Stimulated activated CD8-positive, alpha-beta memory T cell treated with anti-CD3 and anti-CD28 coated beads, Interleukin-15, amount 100 ng/mL, for 48 hours (primary cell): Measurements from ENCODE around the gene CPA4.
"Not testable (repeated sequence)": the region's sequence is repeated elsewhere in the genome, so short reads cannot be mapped to it uniquely, and the experiment has no call there.

Experiments used
- DNase-seq, 2 donors: peaks; one replicate each; pipeline ENCODE4 v3.0.0-alpha.2; 2020; ENCODE audit warnings: low read depth in 2 of 2

The CPA4 gene, protein sequence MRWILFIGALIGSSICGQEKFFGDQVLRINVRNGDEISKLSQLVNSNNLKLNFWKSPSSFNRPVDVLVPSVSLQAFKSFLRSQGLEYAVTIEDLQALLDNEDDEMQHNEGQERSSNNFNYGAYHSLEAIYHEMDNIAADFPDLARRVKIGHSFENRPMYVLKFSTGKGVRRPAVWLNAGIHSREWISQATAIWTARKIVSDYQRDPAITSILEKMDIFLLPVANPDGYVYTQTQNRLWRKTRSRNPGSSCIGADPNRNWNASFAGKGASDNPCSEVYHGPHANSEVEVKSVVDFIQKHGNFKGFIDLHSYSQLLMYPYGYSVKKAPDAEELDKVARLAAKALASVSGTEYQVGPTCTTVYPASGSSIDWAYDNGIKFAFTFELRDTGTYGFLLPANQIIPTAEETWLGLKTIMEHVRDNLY

DNA sequence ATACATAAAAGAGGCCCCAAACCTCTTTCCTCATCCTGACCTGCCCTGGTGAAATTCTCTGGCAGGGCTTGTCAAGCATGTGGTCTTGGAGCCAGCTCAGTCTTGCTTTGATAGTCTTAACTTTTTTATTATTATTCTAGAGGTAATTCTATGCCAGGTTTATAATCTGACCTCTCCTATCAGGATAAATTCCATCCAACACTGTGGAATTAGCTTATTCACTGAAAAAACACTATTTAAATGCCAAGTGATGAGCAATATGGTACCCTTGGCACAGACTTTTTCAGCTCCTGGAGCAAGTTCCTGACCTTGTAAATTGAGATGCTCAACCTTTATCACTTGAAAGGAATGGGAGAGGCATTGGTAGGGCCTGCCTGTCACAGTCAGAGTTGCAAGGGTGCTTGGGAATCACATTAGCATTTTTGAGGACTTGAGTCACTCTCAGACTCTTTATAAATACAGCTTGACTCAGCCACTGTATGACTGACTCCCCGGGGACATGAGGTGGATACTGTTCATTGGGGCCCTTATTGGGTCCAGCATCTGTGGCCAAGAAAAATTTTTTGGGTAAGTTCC, at the start of gene CPA4:
TSS of gene CPA4 (plus strand) at position 480 of the 576 bp plus-strand sequence. CDS start at position 500, 20 bp downstream.
- no peak for DNase-seq

DNA sequence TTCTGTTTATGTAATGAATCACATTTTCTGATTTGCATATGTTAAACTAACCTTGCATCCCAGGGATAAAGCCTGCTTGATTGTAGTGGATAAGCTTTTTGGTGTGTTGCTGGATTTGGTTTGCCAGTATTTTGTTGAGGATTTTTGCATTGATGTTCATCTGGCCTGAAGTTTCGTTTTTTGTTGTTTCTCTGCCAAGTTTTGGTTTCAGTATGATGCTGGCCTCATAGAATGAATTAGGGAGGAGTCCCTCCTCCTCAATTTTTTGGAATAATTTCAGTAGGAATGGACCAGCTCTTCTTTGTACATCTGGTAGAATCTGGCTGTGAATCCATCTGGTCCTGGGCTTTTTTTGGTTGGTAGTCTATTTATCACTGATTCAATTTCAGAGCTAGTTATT, 49.5 kb upstream of the CPA4 start:
- not testable (repeated sequence) for DNase-seq

DNA sequence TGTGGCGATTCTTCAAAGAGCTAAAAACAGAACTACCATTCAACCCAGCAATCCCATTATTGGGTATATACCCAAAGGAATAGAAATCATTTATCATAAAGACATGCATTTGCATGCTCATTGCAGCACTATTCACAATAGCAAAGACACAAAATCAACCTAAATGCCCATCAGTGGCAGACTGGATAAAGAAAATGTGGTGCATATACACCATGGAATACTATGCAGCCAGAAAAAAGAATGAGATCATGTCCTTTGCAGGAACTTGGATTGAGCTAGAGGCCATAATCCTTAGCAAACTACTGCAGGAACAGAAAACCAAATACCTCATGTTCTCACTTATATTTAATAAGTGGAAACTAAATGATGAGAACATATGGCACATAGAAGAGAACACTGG, 46.5 kb upstream of the CPA4 start:
- not testable (repeated sequence) for DNase-seq

DNA sequence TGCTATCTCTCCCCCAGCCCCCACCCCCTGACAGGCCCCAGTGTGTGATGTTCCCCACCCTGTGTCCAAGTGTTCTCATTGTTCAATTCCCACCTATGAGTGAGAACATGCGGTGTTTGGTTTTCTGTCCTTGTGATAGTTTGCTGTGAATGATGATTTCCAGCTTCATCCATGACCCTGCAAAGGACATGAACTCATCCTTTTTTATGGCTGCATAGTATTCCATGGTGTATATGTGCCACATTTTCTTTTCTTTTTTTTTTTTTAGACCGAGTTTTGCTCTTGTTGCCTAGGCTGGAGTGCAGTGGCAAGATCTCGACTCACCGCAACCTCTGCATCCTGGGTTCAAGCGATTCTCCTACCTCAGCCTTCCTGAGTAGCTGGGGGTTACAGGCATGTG, 44.1 kb upstream of the CPA4 start:
- not testable (repeated sequence) for DNase-seq

DNA sequence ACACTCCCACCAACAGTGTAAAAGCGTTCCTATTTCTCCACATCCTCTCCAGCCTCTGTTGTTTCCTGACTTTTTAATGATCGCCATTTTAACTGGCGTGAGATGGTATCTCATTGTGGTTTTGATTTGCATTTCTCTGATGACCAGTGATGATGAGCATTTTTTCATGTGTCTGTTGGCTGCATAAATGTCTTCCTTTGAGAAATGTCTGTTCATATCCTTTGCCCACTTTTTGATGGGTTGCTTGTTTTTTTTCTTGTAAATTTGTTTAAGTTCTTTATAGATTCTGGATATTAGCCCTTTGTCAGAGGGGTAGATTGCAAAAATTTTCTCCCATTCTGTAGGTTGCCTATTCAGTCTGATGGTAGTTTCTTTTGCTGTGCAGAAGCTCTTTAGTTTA, 43.3 kb upstream of the CPA4 start:
- not testable (repeated sequence) for DNase-seq

DNA sequence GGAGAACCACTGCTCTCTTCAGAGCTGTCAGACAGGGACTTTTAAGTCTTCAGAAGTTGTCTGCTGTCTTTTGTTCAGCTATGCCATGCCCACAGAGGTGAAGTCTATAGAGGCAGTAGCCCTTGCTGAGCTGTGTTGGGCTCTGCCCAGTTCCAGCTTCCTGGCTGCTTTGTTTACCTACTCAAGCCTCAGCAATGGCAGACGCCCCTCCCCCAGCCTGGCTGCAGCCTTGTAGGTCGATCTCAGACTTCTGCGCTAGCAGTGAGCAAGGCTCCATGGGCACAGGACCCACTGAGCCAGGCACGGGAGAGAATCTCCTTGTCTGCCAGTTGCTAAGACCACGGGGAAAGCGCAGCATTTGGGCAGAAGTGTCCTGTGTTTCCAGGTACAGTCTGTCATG, 38.4 kb upstream of the CPA4 start:
- no peak for DNase-seq

DNA sequence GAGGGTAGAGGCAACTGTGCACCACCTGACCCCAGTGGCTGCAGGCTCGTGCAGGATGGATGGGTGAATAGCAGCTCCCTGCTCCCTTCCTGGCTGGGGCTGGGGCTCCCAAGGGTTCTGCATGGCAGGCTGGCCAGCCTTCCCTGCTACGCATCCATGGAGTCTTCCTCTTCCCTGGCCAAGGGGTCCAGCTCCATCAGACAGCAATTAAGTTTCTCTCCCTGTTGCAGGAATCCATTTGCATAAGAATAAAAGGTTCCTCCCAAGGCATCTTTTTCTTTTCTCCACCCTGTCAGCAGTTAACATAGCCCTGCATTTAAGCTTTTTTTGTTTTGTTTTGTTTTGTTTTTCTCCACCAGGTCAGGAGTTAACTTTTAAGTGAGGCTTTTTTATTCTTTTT, 36.3 kb upstream of the CPA4 start:
- DNase-seq: no peak

DNA sequence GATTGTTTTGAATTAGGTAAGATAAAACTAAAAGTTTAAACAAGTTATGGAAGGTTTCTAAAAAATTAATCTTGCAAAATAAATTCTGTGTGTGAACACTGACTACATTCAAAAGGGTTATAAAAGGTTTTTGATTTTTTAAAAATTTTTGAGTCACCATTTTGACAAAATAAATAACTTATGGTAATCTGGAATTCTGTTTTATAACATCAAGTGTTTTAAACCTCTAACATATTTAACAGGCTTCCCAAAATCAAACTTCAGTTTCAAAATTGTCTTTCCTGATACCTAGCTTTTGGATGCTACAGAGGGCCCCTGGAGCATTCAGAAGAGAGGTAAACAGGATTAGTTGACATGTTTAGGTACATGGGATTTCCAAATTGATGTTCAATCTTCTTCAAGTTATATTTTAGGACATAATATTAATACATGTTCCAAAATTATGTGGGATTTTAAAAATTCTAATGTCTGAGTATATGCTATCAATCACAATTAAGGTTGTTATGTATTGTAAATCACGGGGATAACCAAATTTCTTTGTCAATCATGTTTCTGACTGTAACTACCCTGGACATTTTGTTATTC, 34.4 kb upstream of the CPA4 start:
- DNase-seq: no peak

DNA sequence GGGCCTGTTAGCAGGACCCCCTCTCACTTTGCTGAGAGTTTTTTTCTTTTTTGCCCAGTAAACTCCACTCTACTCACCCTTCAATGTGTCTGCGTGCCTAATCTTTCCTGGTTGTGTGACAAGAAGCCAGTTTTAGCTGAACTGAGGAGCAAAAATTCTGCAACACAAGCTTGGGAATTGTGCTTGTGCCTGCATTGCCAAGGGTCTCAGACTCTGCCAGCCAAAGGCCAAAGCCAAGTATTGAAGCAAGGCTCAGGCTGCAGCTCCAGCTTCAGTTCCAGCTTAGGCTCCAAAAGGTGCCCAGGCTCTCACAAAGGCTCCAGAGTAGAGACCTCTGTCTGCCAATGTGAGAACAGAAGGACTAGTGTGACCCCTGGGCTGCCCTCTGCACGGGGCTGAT, 30.5 kb upstream of the CPA4 start:
- no peak for DNase-seq

DNA sequence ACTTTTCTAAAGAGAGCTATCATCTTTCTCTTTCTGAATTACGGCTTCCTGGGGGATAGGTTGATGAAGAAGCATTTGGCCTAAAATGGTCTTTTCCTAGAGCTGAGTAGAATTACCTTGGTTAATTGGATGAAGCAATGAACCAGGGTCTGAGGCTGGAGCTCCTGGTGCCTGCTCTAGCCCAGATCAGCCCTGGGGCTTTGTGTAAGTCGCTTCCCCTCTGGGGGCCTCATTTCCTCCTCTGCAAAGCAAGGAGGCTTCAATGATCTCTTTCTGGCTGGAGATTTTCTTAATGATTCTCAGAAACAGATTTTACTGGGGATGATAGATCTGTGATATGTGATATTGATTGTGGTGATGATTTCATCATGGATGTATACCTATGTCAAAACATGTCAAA, 29.8 kb upstream of the CPA4 start:
- no peak for DNase-seq

DNA sequence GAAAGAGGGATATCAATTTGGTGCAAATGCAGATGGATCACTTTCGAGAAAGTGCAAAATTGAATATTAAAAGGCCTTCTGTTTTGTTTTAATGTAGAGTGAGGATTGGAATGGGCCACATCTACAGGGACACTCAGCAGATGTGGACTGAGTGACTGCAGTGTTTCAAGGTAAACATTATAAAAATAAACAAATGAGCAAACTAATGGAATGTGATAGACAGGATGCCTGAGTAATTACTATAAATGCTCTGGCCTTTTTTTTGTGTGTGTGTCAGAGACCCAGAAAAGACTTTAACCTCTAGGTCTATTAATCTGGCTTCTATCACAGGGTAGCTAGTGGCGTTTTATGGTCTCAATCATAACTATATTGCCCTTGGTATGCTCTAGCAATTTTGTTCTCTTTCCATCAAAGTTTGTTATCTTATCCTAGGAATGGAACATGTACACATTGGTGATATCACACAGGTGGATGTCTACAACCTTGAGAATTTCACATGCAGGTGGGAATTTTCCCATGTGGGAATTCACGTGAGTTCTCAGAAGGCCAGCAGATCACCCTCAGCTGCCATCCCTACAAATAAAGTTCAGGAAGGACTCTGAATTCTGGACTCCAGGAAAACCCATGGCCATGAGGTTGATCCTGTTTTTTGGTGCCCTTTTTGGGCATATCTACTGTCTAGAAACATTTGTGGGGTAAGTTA, 26.6 kb upstream of the CPA4 start, which contains the start of gene CPA2:
TSS of gene CPA2 (plus strand) at position 606 of the 703 bp plus-strand sequence. CDS start at position 625, 19 bp downstream.
- DNase-seq: no peak

DNA sequence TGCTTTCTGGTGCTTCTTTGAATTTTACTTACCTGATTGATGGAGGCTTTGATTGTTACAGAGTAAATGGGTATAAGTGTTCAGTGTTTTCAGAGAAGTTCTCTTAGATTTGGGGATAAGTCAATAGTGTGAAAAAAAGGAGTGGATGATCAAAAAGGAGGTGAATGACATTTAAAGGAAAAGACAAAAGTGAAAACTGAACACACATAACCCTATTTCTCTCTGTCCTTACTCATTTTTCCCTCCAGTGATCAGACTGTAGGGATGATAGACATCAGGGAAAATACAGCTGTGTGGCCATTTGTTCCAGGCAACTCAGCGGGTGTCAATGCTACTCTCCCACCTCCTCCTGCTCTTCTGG, 26.0 kb upstream of the CPA4 start:
- no peak for DNase-seq

DNA sequence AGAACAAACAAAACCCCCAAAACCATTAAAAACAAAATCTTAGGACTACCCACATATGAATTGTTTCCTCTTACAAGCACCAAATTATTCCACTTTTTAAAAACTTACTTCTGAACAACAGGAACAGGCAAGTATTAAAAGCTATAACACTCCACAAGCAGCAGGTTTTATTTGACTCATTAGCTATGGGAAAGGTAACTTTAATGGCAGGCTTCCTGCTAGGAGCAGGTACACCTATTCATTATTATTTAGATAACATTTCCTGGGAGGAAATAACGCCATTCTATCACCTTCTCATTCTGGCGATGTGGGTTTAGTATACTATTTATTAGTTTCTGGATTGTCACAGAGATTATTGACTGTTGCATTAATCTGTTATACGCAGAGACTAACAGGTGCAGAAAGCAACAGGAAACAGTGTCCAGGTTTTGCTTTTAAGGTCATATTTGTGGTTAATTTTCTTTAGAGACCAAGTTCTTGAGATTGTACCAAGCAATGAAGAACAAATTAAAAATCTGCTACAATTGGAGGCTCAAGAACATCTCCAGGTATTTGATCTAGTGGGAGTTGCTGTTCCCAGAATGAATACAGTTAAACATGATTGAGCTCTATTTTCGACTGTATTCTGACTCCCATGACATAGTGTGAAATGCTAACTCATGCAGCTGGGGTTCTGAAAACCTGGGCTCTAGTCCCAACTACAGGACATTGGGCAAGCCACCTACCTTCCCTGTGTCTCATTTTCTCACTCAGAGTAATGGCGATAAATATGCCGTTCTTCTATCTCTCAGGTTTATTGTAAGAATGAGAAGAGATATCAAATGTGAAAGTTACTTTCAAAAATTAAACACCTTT, 24.3 kb upstream of the CPA4 start:
- no peak for DNase-seq

DNA sequence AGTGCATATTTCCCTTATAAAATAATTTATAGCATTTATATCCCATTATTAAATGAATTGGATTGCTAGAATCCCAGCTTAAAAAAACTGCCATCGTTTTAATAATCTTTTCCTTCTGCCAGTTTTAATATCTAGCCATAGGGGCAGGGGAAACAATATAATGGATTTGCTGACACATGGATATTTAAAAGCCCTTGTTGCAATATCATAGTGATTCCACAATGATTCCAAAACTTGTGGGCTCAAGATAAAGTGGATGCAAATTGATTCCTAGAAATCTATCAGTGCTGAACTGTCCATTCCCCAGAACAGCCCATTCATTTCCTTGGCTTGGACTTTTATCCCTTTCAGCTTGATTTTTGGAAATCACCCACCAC, 23.7 kb upstream of the CPA4 start:
- no peak for DNase-seq

DNA sequence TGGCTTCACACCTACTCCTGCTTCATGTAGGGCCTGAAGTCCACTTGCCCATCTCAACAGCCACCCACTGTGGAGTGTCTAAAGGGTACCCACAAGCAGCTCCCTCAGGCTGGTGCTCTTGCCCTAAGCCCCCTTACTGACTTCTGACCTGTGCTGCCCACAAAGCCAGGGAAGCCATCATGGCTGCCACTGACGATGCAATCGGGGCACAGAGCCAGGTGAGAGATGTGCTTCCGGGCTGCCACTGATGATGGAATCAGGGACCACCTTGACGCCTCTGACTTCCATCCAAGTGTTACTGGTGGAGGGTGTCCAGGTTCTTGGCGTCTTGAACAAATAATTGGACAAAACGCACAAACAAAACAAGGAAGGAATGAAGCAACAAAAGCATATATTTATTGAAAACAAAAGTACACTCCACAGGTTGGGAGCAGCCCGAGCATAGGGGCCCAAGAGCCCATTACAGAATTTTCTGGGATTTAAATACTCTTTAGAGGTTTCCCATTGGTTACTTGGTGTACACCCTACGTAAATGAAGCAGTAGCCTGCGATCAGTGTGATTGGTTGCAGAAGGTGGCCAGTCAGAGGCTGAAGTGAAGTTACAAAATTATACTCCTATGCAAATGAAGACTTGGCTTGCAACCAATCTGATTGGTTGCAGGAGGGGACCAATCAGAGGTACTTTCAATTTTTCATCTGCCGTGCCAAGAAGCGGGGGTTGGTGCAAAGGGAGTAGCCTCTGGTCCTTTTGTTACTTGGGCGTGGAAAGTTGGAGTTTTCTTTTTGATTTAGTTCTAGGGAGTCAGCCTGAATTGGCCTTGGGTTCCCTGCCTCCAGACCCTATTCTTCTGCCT, 21.8 kb upstream of the CPA4 start:
- no peak for DNase-seq

DNA sequence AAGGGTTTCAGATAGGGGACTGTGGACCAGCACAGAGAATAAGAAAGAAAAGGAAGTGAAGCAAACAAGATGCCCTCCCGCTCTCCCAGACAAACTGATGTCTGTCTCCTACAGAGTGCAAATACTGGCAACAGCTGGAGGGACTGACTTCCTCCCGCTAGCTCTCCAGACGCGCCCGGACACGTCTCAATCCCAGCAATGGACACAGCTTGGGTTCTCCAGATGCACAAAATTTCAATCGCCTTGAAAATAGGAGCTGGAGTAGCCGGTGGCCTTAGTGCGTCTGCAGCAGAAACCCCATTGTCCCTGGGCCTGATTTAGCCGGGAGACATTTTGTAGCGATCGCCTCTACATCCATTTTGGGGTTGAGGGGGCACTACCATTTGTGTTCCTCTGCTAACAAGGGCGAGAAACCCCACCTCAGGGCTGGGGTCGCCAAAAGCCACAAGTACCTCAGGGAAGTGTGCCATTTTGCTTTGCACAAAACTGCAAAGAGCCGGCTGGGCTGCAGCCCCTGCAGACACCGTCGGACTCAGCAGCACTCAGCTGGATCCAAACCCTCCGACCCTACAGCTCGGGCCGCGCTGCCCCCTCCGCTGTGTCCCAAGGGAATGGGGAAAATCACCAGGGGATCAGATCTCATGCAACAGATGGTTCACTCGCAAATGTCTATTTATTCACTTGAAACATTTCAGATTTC, 20.4 kb upstream of the CPA4 start:
- DNase-seq: no peak

DNA sequence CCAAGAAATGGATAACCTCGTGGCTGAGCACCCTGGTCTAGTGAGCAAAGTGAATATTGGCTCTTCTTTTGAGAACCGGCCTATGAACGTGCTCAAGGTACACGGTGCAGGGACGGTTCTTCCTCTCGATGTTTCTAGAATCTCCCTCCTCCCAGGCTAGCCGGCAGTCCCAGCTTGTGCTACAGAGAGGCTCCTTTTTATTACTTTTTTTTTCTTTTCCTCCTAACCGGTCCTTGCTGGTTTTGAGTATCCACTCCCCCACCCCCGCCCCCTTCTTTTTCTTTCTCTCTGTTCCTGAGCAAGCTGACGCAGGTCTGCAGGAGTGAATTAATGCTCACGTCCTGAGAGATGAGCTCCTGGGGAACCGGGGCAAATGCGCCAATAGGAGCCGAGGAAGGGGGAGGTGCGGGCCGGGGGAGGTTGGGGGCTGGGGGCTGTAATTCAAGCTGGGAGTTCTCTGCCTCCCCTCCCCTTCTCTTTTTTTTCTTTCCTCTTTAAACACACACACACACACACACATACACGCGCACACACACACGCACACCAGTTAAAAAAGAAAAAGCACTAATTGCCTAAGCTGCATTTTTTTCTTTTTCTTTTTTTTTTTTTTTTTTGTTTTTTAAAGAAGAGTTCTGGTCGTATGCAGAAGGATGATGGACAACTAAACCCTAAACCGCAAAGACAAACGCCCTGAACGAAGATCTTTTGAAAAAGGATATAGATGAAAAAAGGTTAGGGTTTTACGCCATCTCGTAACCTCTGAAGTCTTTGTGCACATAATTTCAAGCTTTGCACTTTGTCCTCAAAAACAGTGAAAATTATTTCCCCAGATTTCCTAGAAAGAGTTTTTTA, 19.7 kb upstream of the CPA4 start:
- DNase-seq: no peak

DNA sequence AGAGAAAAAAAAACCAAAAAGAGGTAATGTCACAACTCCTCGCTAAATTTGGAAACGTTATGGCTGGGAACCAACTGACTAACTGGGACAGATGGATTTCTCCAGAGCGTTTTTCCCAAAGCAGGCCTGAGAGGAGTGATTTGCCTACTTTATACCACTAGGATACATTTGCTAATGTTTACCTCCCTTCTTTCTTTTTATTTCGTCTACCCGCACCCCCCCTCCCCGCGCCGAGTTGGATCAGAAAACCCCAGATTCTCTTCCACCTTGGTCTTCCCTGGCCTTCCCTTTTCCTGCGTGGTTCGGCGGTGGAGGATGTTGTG, 19.1 kb upstream of the CPA4 start:
- no peak for DNase-seq

DNA sequence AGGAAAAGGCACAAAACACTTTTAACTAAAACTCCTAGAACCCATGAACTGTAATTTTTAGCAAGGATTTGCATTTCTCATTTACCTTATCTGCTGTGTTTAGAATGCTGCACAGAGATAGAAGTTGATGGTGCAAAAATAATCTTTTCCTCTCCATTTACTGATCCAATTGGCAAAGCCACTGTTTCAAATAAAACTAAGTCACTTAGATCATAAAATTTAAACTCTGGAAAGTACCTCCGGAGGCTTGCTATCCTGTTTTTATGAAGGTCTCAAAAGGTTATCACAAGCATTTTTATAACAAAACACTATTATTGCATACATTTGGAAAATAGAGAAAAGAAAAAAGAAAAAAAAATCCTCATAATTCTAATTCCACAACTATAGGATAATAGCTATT, 18.7 kb upstream of the CPA4 start:
- DNase-seq: no peak
